Adrenal gland (tissue), 12 donors: Measurements from ENCODE around the gene FTSJ1. TPM values are rescaled to one million over a fixed set of nuclear protein-coding genes. Genes with fewer than 3 reads are reported as not detected.

ENCODE experiments used
- DNase-seq, 7 donors: peaks; one replicate each; pipeline ENCODE4 v3.0.0-alpha.2; 2019 to 2020
- H3K27ac ChIP-seq, 5 donors: fragments of 200-600 bp; sonication (generic) in 4 of 5; 1 replicate in 3 of 5; 2 replicates in 2 of 5; pipeline versions ENCODE4 v1.5.1 to v1.8.0; 2016 to 2020; ENCODE audit warnings: mild to moderate bottlenecking in 1 of 5
- H3K27me3 ChIP-seq: fragments of 200-600 bp; 2 replicates; pipeline ENCODE4 v1.8.0; 2021
- H3K36me3 ChIP-seq, 2 donors: fragments of 200-600 bp; replicated peaks in 1 of 2; 1 replicate in 1 of 2; 2 replicates in 1 of 2; pipeline versions ENCODE4 v1.5.1 to v1.8.0; 2018 to 2022
- H3K4me1 ChIP-seq, 2 donors: fragments of 200-600 bp; replicated peaks in 1 of 2; 1 replicate in 1 of 2; 2 replicates in 1 of 2; pipeline versions ENCODE4 v1.5.1 to v1.8.0; 2018 to 2021
- H3K4me3 ChIP-seq, 4 donors: fragments of 200-600 bp; sonication (generic) in 3 of 4; one replicate each; pipeline ENCODE4 v1.5.1; 2016 to 2018
- H3K9me3 ChIP-seq, 3 donors: fragments of 200-600 bp; sonication (generic) in 1 of 3; replicated peaks in 1 of 3; 1 replicate in 2 of 3; 2 replicates in 1 of 3; pipeline versions ENCODE4 v1.5.1 to v1.8.0; 2016 to 2021
- CTCF ChIP-seq, 6 experiments: fragments of 450-650 bp in 4 of 6; fragments of 200-600 bp in 2 of 6; sonication (generic) in 1 of 6; IDR thresholded peaks; 1 replicate in 5 of 6; 2 replicates in 1 of 6; pipeline versions ENCODE4 v1.5.1 to v1.8.0; 2016 to 2021; ENCODE audit warnings: antibody characterized with exemption in 6 of 6, mild to moderate bottlenecking in 2 of 6, moderate library complexity in 1 of 6
- POLR2A ChIP-seq, 2 donors: fragments of 450-650 bp; IDR thresholded peaks; one replicate each; pipeline ENCODE4 v1.6.1; 2017; ENCODE audit warnings: antibody characterized with exemption in 2 of 2, mild to moderate bottlenecking in 2 of 2, moderate library complexity in 1 of 2
- WGBS, 4 donors: extraction: QIAGEN DNeasy Blood & Tissue Kit in 2 of 4; methylation state at CpG; one replicate each; pipeline versions ENCODE4 v1.1.5 to v1.1.7; 2013 to 2017; 5-methylcytosine and 5-hydroxymethylcytosine counted together
- intact Hi-C, 2 donors: fragments of 100-400 bp; cut with DNase I; formaldehyde crosslinking; loops; one replicate each; pipeline versions ENCODE4 v1.14.1 to v1.15.0; 2022 to 2023
- polyA plus RNA-seq, 3 donors: library from polyadenylated mRNA; stranded (reverse); fragments of 200-250 nt in 2 of 3; fragments of 350-450 nt in 1 of 3; fragmentation: Illumina TruSeq in 1 of 3; extraction: RNeasy Lipid Tissue Mini Kit (QIAGEN cat#74804) in 1 of 3; gene quantifications; one replicate each; pipeline ENCODE4 v1.2.3, GENCODE V29; 2013 to 2014
- total RNA-seq, 9 donors: library from RNA; depleted of rRNA in 4 of 9; stranded (reverse); fragments of >200 nt in 4 of 9; fragments of 120-200 nt in 1 of 9; fragmentation: NEBNext Ultra II Directional in 1 of 9; extraction: Animal tissue kit (Norgen Biotek cat#: 25700) in 1 of 9; gene quantifications; one replicate each; pipeline versions ENCODE4 v1.1.0 to v1.2.4, GENCODE V29; 2013 to 2023
- donor health status: healthy with polysubstance abuse.
- donor health status: Bipolar disorder and iron deficiency.
- donor health status: DM: yes; HTN: yes; CAD: no.
- donor health status: DM: no; HTN: no; CAD: no.
- donor health status: DM: no; HTN: no; CAD: no.
- donor health status: DM: yes; HTN: yes; CAD: no.

Gene FTSJ1
- total and polyA plus RNA-seq, 12 donors, result 27.8 to 83.4 (median 42.6) TPM

DNA sequence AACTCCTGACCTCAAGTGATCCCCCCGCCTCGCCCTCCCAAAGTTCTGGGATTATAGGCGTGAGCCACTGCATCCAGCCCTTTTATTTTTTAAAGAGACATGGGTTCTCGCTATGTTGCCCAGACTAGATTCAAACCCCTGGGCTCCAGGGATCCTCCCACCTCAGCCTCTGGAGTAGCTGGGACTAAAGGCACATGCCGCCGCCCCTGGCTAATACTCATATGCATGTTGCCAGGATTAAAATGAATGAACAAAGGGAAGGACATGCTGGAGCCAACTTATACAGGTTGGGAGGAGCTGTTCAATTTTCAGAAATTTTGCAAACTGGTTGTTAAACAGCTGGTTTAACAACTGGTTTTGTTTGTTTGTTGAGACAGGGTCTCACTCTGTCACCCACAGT, 1.4 kb upstream of the FTSJ1 start:
- H3K4me1 ChIP-seq, result no peaks in the 10 kb centered on the region
- intact Hi-C loops, result no loop called here
- H3K36me3 ChIP-seq, result no peaks in the 10 kb centered on the region
- H3K4me3 ChIP-seq, result no peak overlapping the region
- H3K27ac ChIP-seq, result no peak overlapping the region
- H3K27me3 ChIP-seq, result no peaks in the 10 kb centered on the region
- TF ChIP-seq POLR2A (IDR thresholded peaks at IDR 0.05), result no peak
- TF ChIP-seq CTCF (IDR thresholded peaks at IDR 0.05), result no peak
- 81 to 88% (median 85%) methylated on average over 6 of the region's 6 CpGs for WGBS, 4 donors
- no peak for DNase-seq
- H3K9me3 ChIP-seq, result no peaks in the 10 kb centered on the region

GRCh38 chrX:48475296-48475695, 703 bp upstream of the FTSJ1 start:
- Histone ChIP-seq H3K4me3 (peak overlapping the region in 2 of 4 donors; percentile 56 to 64), H3K4me1 (no peaks in the 10 kb centered on the region), H3K27me3 (no peaks in the 10 kb centered on the region), H3K9me3 (no peaks in the 10 kb centered on the region), H3K27ac (peak overlapping the region in 2 of 5 donors; percentile 82 to 86), H3K36me3 (no peaks in the 10 kb centered on the region)
- DNase-seq, result no peak
- intact Hi-C loops, result no loop called here
- 6 to 35% (median 22%) methylated on average over 4 to 5 of the region's 5 CpGs for WGBS, 4 donors
- TF ChIP-seq POLR2A (IDR thresholded peaks at IDR 0.05), result no peak

DNA sequence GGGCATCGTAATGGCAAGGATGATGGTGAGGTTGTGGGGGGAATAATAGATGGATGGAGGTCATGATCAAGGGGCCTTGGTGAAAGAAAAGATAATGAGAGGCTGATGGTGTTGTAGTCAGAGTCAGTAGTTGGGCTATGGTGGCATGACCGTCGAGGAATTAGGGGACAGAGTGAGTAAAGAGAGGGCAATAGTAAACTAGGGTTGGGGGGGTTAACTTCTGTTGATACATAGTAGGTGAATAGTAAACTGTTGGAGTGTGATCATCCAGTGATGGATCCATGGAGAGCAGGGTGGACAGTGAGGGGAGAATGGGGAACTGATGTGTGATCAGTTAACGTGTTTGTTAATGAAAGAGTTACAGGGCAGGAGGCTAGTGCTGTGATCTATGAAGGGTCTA, 920 bp downstream of the FTSJ1 start:
- Histone ChIP-seq H3K4me1 (no peaks in the 10 kb centered on the region), H3K27me3 (no peaks in the 10 kb centered on the region), H3K4me3 (peak overlapping the region in 2 of 4 donors; percentile 43 to 64), H3K27ac (peak overlapping the region in 2 of 5 donors; percentile 64 to 86), H3K36me3 (peaks cover 0 to 6% of the 10 kb centered on the region in 2 donors), H3K9me3 (no peaks in the 10 kb centered on the region)
- TF ChIP-seq POLR2A (IDR thresholded peaks at IDR 0.05), result no peak
- no peak for TF ChIP-seq CTCF (IDR thresholded peaks at IDR 0.05)
- 59 to 69% (median 66%) methylated on average over 4 of the region's 4 CpGs for WGBS, 4 donors
- DNase-seq, result no peak
- intact Hi-C loops, result no loop called here

GRCh38 chrX:48477960-48478755, 2.2 kb downstream of the FTSJ1 start:
- intact Hi-C loops, result no loop called here
- peaks cover 0 to 11% of the 10 kb centered on the region in 2 donors for H3K36me3 ChIP-seq

More at GRCh38 chrX:48477960-48478755, 2.2 kb downstream of the FTSJ1 start:
- Histone ChIP-seq H3K4me1 (no peaks in the 10 kb centered on the region), H3K27me3 (no peaks in the 10 kb centered on the region), H3K9me3 (no peaks in the 10 kb centered on the region), H3K4me3 (no peak overlapping the region), H3K27ac (no peak overlapping the region)
- DNase-seq, result no peak
- WGBS, 4 donors, result 89 to 96% (median 93%) methylated on average over 14 to 19 of the region's 19 CpGs
- no peak for TF ChIP-seq POLR2A (IDR thresholded peaks at IDR 0.05)
- no peak for TF ChIP-seq CTCF (IDR thresholded peaks at IDR 0.05)
